HCT116 (cell line): ENCODE data around the gene SRI.

Experiments
- FOSL1 ChIP-seq: IDR thresholded peaks from 2 replicates; pipeline ENCODE4 v1.6.1; 2012; ENCODE audit warnings: low read depth
- POLR2AphosphoS5 ChIP-seq: IDR thresholded peaks from 2 replicates; pipeline ENCODE4 v1.6.1; 2011; ENCODE audit warnings: mild to moderate bottlenecking, low read depth, low read length, moderate library complexity
- RAD21 ChIP-seq: IDR thresholded peaks from 2 replicates; pipeline ENCODE4 v1.6.1; 2012; ENCODE audit warnings: low read depth, mild to moderate bottlenecking
- ZNF274 ChIP-seq: fragments of 200-500 bp; sonication (Bioruptor generic); IDR thresholded peaks from 2 replicates; pipeline ENCODE4 v1.6.1; 2014; ENCODE audit warnings: mild to moderate bottlenecking, low read depth, low read length, inconsistent platforms
- TF ChIP-seq, protein P1 (sequence below): IDR thresholded peaks from 2 replicates; pipeline ENCODE4 v1.6.1; 2012
- TF ChIP-seq, protein P2 (sequence below), 3 experiments: fragments of 200-600 bp in 1 of 3; sonication (generic) in 1 of 3; IDR thresholded peaks in 2 of 3; conservative IDR thresholded peaks in 1 of 3; 2 replicates each; pipeline ENCODE4 v1.5.1; 2012 to 2017; ENCODE audit warnings: low read depth in 2 of 3, low read length in 2 of 3, antibody characterized with exemption in 1 of 3, borderline replicate concordance in 1 of 3, control low read depth in 1 of 3, mild to moderate bottlenecking in 1 of 3, mixed read lengths in 1 of 3, mixed run types in 1 of 3, moderate library complexity in 1 of 3; ENCODE audit not compliant: insufficient read depth in 1 of 3

DNA sequence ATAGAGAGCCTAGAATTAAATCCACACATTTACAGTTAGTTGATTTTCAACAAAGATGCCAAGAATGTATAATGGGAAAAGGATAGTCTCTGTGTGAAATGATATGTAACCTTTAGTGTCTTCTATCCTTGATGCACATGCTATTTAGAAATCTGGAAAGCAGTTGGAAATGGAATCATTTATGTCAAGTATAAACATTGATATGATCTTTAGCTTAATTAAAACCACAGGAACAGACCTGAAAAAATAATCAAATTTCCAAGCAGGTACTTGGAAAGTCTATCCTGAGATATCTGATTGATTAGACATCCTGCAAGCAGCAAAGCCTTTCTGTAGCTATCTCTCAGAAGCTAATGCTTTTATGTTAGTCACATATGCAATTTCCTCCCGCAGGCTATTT is 24.4 kb upstream of the SRI start:
- TF ChIP-seq, protein P1, sequence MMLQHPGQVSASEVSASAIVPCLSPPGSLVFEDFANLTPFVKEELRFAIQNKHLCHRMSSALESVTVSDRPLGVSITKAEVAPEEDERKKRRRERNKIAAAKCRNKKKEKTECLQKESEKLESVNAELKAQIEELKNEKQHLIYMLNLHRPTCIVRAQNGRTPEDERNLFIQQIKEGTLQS: no peak
- TF ChIP-seq ZNF274: no peak
- TF ChIP-seq FOSL1: no peak
- TF ChIP-seq, protein P2, sequence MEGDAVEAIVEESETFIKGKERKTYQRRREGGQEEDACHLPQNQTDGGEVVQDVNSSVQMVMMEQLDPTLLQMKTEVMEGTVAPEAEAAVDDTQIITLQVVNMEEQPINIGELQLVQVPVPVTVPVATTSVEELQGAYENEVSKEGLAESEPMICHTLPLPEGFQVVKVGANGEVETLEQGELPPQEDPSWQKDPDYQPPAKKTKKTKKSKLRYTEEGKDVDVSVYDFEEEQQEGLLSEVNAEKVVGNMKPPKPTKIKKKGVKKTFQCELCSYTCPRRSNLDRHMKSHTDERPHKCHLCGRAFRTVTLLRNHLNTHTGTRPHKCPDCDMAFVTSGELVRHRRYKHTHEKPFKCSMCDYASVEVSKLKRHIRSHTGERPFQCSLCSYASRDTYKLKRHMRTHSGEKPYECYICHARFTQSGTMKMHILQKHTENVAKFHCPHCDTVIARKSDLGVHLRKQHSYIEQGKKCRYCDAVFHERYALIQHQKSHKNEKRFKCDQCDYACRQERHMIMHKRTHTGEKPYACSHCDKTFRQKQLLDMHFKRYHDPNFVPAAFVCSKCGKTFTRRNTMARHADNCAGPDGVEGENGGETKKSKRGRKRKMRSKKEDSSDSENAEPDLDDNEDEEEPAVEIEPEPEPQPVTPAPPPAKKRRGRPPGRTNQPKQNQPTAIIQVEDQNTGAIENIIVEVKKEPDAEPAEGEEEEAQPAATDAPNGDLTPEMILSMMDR (IDR thresholded peaks at IDR 0.05 in 2 of 3, conservative IDR thresholded peaks at IDR 0.05 in 1 of 3; ENCODE audit: borderline replicate concordance in 1 of 3, insufficient read depth in 1 of 3, low read depth in 2 of 3, low read length in 2 of 3): no peak
- TF ChIP-seq RAD21: no peak
- TF ChIP-seq POLR2AphosphoS5: no peak
